ENCODE data around the gene MYOF. TPM values are rescaled to one million over a fixed set of nuclear protein-coding genes. Genes with fewer than 3 reads are reported as not detected.
"Not testable (repeated sequence)": the region's sequence is repeated elsewhere in the genome, so short reads cannot be mapped to it uniquely, and the experiment has no call there.

Gene MYOF
- total RNA-seq, 1 donor from 2014 or later, result 21.0 TPM

GRCh38 chr10:93287775-93288174 is 194.4 kb downstream of the MYOF start:
- ATAC-seq (no peak), DNase-seq (no peak)
- intact Hi-C loops (cut with micrococcal nuclease), result no loop called here

- intact Hi-C loops (cut with micrococcal nuclease); DNase-seq; ATAC-seq: not testable (repeated sequence)
Measured at GRCh38 chr10:93284246-93284645, 197.9 kb downstream of the MYOF start.

GRCh38 chr10:93281367-93281720 is 200.8 kb downstream of the MYOF start:
- DNase-seq (no peak), ATAC-seq (no peak)
- intact Hi-C loops (cut with micrococcal nuclease), result no loop called here

GRCh38 chr10:93280699-93281366 is 201.3 kb downstream of the MYOF start:
- DNase-seq, result no peak
- intact Hi-C loops (cut with micrococcal nuclease), result no loop called here
- ATAC-seq, result no peak

GRCh38 chr10:93280121-93280698 is 201.9 kb downstream of the MYOF start:
- ATAC-seq (no peak), DNase-seq (no peak)
- intact Hi-C loops (cut with micrococcal nuclease), result no loop called here

- intact Hi-C loops (cut with micrococcal nuclease), result no loop called here
- DNase-seq, result no peak
- ATAC-seq, result no peak
Measured at GRCh38 chr10:93277360-93277759, 204.8 kb downstream of the MYOF start.

- DNase-seq (no peak), ATAC-seq (no peak)
- intact Hi-C loops (cut with micrococcal nuclease), result no loop called here
Measured at GRCh38 chr10:93274419-93274818, 207.7 kb downstream of the MYOF start.

- intact Hi-C loops (cut with micrococcal nuclease), result no loop called here
- no peak for DNase-seq
- no peak for ATAC-seq
Measured at GRCh38 chr10:93272884-93273675, 209.1 kb downstream of the MYOF start.

GRCh38 chr10:93271347-93271746 is 210.8 kb downstream of the MYOF start:
- intact Hi-C loops (cut with micrococcal nuclease), result no loop called here
- ATAC-seq, result no peak
- no peak for DNase-seq

- DNase-seq (no peak), ATAC-seq (no peak)
- intact Hi-C loops (cut with micrococcal nuclease), result no loop called here
Measured at GRCh38 chr10:93269281-93269680, 212.9 kb downstream of the MYOF start.

GRCh38 chr10:93268021-93268420 is 214.1 kb downstream of the MYOF start:
- ATAC-seq, result no peak
- intact Hi-C loops (cut with micrococcal nuclease), result no loop called here

GRCh38 chr10:93267521-93267920 is 214.6 kb downstream of the MYOF start:
- DNase-seq (no peak), ATAC-seq (no peak)
- intact Hi-C loops (cut with micrococcal nuclease), result no loop called here

More at GRCh38 chr10:93268021-93268420, 214.1 kb downstream of the MYOF start:
- no peak for DNase-seq

GRCh38 chr10:93266858-93267257 is 215.3 kb downstream of the MYOF start:
- ATAC-seq, result no peak
- no peak for DNase-seq
- intact Hi-C loops (cut with micrococcal nuclease), result no loop called here

- intact Hi-C loops (cut with micrococcal nuclease), result no loop called here
- ATAC-seq (no peak), DNase-seq (no peak)
Measured at GRCh38 chr10:93261961-93262610, 220.0 kb downstream of the MYOF start.

GRCh38 chr10:93261089-93261488 is 221.0 kb downstream of the MYOF start:
- intact Hi-C loops (cut with micrococcal nuclease), result no loop called here
- ATAC-seq, result no peak
- DNase-seq, result no peak

GRCh38 chr10:93259126-93259525 is 223.0 kb downstream of the MYOF start:
- intact Hi-C loops (cut with micrococcal nuclease), result no loop called here
- no peak for ATAC-seq
- no peak for DNase-seq

All from left ventricle myocardium superior (tissue), 1 donor.